HEK293 (cell line): ENCODE results near the gene CCDC71L.
"Not testable (repeated sequence)": the region's sequence is repeated elsewhere in the genome, so short reads cannot be mapped to it uniquely, and the experiment has no call there.

ENCODE experiments used
- CTCF ChIA-PET: fragments of 350-600 bp; formaldehyde crosslinking; extraction: SDS; loops from one replicate; lab custom pipeline; 2021; ENCODE audit warnings: antibody characterized with exemption; lab: Yijun Ruan, JAX
- POLR2A ChIA-PET: fragments of 300-600 bp; formaldehyde crosslinking; extraction: SDS; loops from one replicate; lab custom pipeline; 2020; ENCODE audit warnings: antibody characterized with exemption, inconsistent platforms; lab: Yijun Ruan, JAX
- H3K27ac ChIP-seq: fragments of 200-500 bp; sonication (Bioruptor generic); 2 replicates; pipeline ENCODE4 v1.5.1; 2014; ENCODE audit warnings: low read depth, low read length, control low read depth, inconsistent platforms; ENCODE audit errors: extremely low read depth
- H3K36me3 ChIP-seq, 2 experiments: fragments of 200-500 bp in 1 of 2; sonication (Bioruptor generic) in 1 of 2; 1 replicate in 1 of 2; 2 replicates in 1 of 2; pipeline ENCODE4 v1.5.1; 2014 to 2017; ENCODE audit warnings: inconsistent platforms in 2 of 2, low read length in 2 of 2; ENCODE audit not compliant: control insufficient read depth in 2 of 2, insufficient read depth in 1 of 2
- H3K4me1 ChIP-seq: fragments of 200-500 bp; sonication (Bioruptor generic); 2 replicates; pipeline ENCODE4 v1.5.1; 2014; ENCODE audit warnings: mild to moderate bottlenecking, low read length, inconsistent platforms; ENCODE audit not compliant: control insufficient read depth, insufficient read depth
- H3K4me3 ChIP-seq: 2 replicates; pipeline ENCODE4 v1.5.1; 2011; ENCODE audit warnings: low read depth, mild to moderate bottlenecking, control low read depth, low read length, moderate library complexity
- H3K9me3 ChIP-seq: fragments of 200-500 bp; sonication (Bioruptor generic); 2 replicates; pipeline ENCODE4 v1.5.1; 2014; ENCODE audit warnings: low read depth, low read length, inconsistent platforms; ENCODE audit not compliant: control insufficient read depth, insufficient read depth
- TCF7L2 ChIP-seq: IDR thresholded peaks from 2 replicates; pipeline ENCODE4 v1.6.1; 2011; ENCODE audit warnings: low read depth, mild to moderate bottlenecking, inconsistent platforms, low read length, moderate library complexity, borderline replicate concordance
- ZIC2 ChIP-seq: fragments of 450-650 bp; formaldehyde crosslinking; IDR thresholded peaks from 2 replicates; pipeline ENCODE4 v1.5.1; 2016; ENCODE audit warnings: missing biosample characterization, missing genetic modification characterization
- ZNF155 ChIP-seq: fragments of 450-650 bp; formaldehyde crosslinking; IDR thresholded peaks from 2 replicates; pipeline ENCODE4 v1.5.1; 2016; ENCODE audit warnings: missing biosample characterization, missing genetic modification characterization
- ZNF16 ChIP-seq: fragments of 450-650 bp; formaldehyde crosslinking; IDR thresholded peaks from 2 replicates; pipeline ENCODE4 v1.5.1; 2016; ENCODE audit warnings: low read depth, missing biosample characterization, missing genetic modification characterization
- ZNF169 ChIP-seq: fragments of 450-650 bp; formaldehyde crosslinking; IDR thresholded peaks from 2 replicates; pipeline ENCODE4 v1.5.1; 2016; ENCODE audit warnings: missing biosample characterization, missing genetic modification characterization
- ZNF221 ChIP-seq: fragments of 450-650 bp; formaldehyde crosslinking; IDR thresholded peaks from 2 replicates; pipeline ENCODE4 v1.5.1; 2017; ENCODE audit warnings: missing biosample characterization, missing genetic modification characterization, borderline replicate concordance
- ZNF37A ChIP-seq: fragments of 450-650 bp; IDR thresholded peaks from 2 replicates; pipeline ENCODE4 v1.5.1; 2018; ENCODE audit warnings: missing biosample characterization, missing genetic modification characterization
- ZNF48 ChIP-seq: fragments of 450-650 bp; formaldehyde crosslinking; IDR thresholded peaks from 2 replicates; pipeline ENCODE4 v1.5.1; 2016; ENCODE audit warnings: missing biosample characterization, missing genetic modification characterization
- ZNF558 ChIP-seq: fragments of 450-650 bp; formaldehyde crosslinking; IDR thresholded peaks from 2 replicates; pipeline ENCODE4 v1.5.1; 2016; ENCODE audit warnings: missing biosample characterization, missing genetic modification characterization
- ZNF768 ChIP-seq: fragments of 450-650 bp; formaldehyde crosslinking; IDR thresholded peaks from 2 replicates; pipeline ENCODE4 v1.5.1; 2018; ENCODE audit warnings: missing biosample characterization, mild to moderate bottlenecking, missing genetic modification characterization
- TF ChIP-seq, protein P1 (sequence below): fragments of 450-650 bp; formaldehyde crosslinking; IDR thresholded peaks from 2 replicates; pipeline ENCODE4 v1.5.1; 2016; ENCODE audit warnings: missing biosample characterization, missing genetic modification characterization

The CCDC71L gene

DNA sequence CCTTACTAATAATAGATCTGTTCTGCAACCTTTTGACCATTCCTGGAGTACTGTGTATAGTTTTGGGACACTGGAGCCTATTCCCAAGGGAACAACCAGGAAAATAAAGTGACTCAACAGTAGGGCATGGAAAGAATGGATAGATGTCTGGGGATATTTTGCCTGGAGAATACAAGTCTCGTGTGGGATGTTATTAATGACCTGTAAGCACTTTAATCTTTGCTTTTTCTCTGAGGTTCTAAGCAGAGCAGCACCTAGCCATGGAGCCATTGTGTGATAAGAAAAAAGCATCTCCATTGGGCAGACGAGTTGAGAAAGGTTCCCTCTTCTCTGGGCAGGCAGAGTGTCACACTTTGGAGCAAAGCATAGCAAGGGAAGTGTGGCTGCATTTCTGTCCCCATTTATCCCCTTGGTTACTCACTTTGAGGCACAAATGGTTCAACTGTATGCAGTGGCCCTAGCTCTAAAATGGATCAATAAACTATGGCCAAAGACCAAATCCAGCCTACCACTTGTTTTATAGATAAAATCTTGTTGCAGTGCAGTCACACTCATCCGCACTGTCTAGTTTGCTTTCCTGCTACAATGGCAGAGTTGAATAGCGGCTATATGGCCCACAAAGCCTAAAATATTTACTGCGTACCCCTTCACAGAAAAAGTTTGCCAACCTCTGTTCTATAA, 21.0 kb upstream of the CCDC71L start:
- H3K27ac ChIP-seq = no peak overlapping the region
- no peak overlapping the region for H3K4me3 ChIP-seq
- H3K9me3 ChIP-seq = no peaks in the 10 kb centered on the region
- ChIA-PET CTCF (interaction anchor here (1.6 kb wide), 1 partner anchor 139 kb away, joined by 4 read pairs; no protein-coding TSS in a partner anchor), POLR2A (no interaction called here)
- no peaks in the 10 kb centered on the region for H3K36me3 ChIP-seq
- H3K4me1 ChIP-seq = no peaks in the 10 kb centered on the region
- TF ChIP-seq ZNF48 (tag by site-specific recombination) (no peak), ZNF16 (tag by site-specific recombination) (no peak), ZNF221 (tag by site-specific recombination) (no peak), ZIC2 (no peak)
- TF ChIP-seq, all 188 proteins: peak for 0

DNA sequence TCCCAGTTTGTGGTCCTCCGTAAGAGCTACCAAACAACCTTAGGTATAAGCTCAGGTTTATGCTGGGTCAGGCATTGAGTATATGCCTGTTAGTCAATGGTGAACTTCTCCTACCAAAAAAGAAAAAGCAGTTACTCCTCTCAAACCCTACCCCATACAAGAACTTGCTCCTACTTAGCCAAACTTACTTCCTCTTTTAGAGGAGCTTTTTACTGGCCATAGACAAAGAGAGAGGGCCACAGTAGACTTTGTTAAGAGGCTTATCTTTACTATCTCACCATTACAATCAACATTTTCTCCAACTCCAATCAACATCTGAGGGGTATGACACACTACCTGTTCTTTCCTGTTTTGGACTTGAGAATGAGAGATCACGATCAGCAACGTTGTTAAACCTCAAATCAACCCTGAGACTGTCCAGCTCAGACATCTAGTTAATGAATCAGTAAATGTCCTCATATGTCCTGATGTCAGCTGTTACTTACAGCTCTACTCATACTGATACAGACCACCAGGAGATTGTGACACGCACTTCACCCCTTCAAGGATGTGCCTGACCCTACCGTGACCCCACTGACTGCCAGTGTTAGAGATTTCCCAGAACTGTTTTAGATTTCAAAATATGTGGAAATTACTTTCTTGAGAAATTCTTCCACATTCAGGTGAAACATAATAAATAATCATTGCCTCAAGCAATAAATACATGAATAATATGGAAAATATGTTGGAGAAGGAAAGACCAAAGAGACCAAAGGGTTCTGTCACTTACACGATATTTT, 18.4 kb upstream of the CCDC71L start:
- H3K27ac ChIP-seq = no peak overlapping the region
- no peaks in the 10 kb centered on the region for H3K36me3 ChIP-seq
- POLR2A ChIA-PET = interaction anchor here (0.7 kb wide), 1 partner anchor 81 kb away, joined by 3 read pairs; no protein-coding TSS in a partner anchor
- H3K9me3 ChIP-seq = no peaks in the 10 kb centered on the region
- H3K4me3 ChIP-seq = no peak overlapping the region
- CTCF ChIA-PET = interaction anchor here (0.7 to 1.0 kb wide), 3 partner anchors 20 to 503 kb away, joined by 3 to 5 read pairs (median 4); no protein-coding TSS in a partner anchor
- H3K4me1 ChIP-seq = no peaks in the 10 kb centered on the region
- no peak for TF ChIP-seq ZNF169 (tag by site-specific recombination)
- TF ChIP-seq ZNF768 (tag by site-specific recombination) = no peak
- no peak for TF ChIP-seq ZNF155
- TF ChIP-seq, protein P1, sequence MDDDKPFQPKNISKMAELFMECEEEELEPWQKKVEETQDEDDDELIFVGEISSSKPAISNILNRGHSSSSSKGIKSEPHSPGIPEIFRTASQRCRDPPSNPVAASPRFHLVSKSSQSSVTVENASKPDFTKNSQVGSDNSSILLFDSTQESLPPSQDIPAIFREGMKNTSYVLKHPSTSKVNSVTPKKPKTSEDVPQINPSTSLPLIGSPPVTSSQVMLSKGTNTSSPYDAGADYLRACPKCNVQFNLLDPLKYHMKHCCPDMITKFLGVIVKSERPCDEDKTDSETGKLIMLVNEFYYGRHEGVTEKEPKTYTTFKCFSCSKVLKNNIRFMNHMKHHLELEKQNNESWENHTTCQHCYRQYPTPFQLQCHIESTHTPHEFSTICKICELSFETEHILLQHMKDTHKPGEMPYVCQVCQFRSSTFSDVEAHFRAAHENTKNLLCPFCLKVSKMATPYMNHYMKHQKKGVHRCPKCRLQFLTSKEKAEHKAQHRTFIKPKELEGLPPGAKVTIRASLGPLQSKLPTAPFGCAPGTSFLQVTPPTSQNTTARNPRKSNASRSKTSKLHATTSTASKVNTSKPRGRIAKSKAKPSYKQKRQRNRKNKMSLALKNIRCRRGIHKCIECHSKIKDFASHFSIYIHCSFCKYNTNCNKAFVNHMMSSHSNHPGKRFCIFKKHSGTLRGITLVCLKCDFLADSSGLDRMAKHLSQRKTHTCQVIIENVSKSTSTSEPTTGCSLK = no peak
- TF ChIP-seq ZNF558 (tag by site-specific recombination) = no peak

DNA sequence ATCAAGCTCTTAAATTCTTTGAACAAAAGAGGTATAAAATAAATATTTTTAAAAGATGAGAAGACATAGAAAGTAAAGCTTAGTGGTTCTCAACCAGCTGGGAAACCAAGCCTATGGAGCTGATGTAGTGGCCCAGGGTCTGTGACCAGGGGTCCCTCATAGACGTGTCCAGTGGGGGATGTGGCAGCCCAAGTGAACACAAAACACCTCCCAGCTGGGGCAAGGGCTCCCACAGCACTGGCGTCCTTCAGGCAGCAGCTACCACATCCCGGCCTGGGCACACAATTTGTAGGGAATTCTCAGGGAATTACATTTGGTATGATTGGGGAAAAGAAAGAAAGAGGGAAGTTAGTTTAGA, 17.8 kb upstream of the CCDC71L start:
- Histone ChIP-seq H3K27ac (no peak overlapping the region), H3K36me3 (no peaks in the 10 kb centered on the region), H3K4me3 (no peak overlapping the region), H3K9me3 (no peaks in the 10 kb centered on the region), H3K4me1 (no peaks in the 10 kb centered on the region)
- ChIA-PET CTCF (interaction anchor here (1.0 kb wide), 2 partner anchors 118 to 502 kb away, joined by 3 to 5 read pairs; no protein-coding TSS in a partner anchor), POLR2A (interaction anchor here (0.7 kb wide), 1 partner anchor 80 kb away, joined by 3 read pairs; no protein-coding TSS in a partner anchor)
- no peak for TF ChIP-seq ZNF37A (tag by site-specific recombination)
- TF ChIP-seq TCF7L2 = no peak

DNA sequence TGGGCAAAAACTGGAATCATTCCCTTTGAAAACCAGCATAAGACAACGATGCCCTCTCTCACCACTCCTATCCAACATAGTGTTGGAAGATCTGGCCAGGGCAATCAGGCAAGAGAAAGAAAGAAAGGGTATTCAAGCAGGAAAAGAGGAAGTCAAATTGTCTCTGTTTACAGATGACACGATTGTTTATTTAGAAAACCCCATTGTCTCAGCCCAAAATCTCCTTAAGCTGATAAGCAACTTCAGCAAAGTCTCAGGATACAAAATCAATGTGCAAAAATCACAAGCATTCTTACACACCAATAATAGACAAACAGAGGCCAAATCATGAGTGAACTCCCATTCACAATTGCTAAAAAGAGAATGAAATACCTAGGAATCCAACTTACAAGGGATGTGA, 15.5 kb upstream of the CCDC71L start:
- H3K4me1 ChIP-seq, H3K9me3 ChIP-seq, CTCF ChIA-PET, H3K4me3 ChIP-seq, POLR2A ChIA-PET, H3K27ac ChIP-seq, H3K36me3 ChIP-seq: not testable (repeated sequence)

DNA sequence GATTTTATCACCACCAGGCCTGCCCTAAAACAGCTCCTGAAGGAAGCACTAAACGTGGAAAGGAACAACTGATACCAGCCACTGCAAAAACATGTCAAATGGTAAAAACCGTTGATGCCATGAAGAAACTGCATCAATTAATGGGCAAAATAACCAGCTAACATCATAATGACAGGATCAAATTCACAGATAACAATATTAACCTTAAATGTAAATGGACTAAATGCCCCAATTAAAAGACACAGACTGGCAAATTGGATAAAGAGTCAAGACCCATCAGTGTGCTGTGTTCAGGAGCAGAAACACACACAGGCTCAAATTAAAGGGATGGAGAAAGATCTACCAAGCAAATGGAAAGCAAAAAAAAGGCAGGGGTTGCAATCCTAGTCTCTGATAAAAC, 12.7 kb upstream of the CCDC71L start:
- POLR2A ChIA-PET, H3K36me3 ChIP-seq, H3K4me1 ChIP-seq, H3K4me3 ChIP-seq, H3K9me3 ChIP-seq, H3K27ac ChIP-seq: not testable (repeated sequence)
- CTCF ChIA-PET = interaction anchor here (0.6 kb wide), 1 partner anchor 70 kb away, joined by 6 read pairs; no protein-coding TSS in a partner anchor

DNA sequence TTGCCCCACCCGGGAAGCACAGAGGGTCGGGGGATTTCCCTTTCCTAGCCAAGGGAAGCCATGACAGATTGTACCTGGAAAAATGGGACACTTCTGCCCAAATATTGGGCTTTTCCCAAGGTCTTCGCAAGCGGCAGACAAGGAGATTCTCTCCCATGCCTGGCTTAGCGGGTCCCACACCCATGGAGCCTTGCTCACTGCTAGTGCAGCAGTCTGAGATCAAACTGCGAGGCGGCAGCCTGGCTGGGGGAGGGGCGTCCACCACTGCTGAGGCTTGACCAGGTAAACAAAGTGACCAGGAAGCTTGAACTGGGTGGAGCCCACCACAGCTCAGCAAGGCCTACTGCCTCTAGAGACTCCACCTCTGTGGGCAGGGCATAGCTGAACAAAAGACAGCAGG, 11.0 kb upstream of the CCDC71L start:
- CTCF ChIA-PET = interaction anchor here (1.3 kb wide), 1 partner anchor 129 kb away, joined by 4 read pairs; no protein-coding TSS in a partner anchor
- H3K9me3 ChIP-seq, H3K4me3 ChIP-seq, POLR2A ChIA-PET, H3K27ac ChIP-seq, H3K36me3 ChIP-seq, H3K4me1 ChIP-seq: not testable (repeated sequence)
